K562 (cell line): ENCODE measurements around the gene NR5A1. TPM values are rescaled to one million over a fixed set of nuclear protein-coding genes. Genes with fewer than 3 reads are reported as not detected.
A peak's percentile ranks its signal among the peaks of the same experiment; 100 is the strongest.

Source experiments
- ATAC-seq: fragments of 200-7000 bp; cut with Tn5 transposase; 3 replicates; pipeline ENCODE4 v1.9.1; 2020; ENCODE audit warnings: moderate library complexity
- BruUV-seq: library from RNA; stranded (reverse); fragments of 400-500 nt; replicated peaks from 2 replicates; lab custom pipeline; 2021; lab: Mats Ljungman, UMichigan
- CTCF ChIA-PET: fragments of 300-600 bp; formaldehyde crosslinking; extraction: SDS; loops from one replicate; lab custom pipeline; 2021; ENCODE audit warnings: low intra/inter-chr PET ratio; lab: Yijun Ruan, JAX
- POLR2A ChIA-PET: fragments of 300-600, 350-650 bp; sonication (Branson Sonifier 250); formaldehyde crosslinking; extraction: SDS; loops from one replicate; lab custom pipeline; 2021; ENCODE audit warnings: antibody characterized with exemption, inconsistent platforms; lab: Yijun Ruan, JAX
- DNase-seq, 4 experiments: peaks; one replicate each; pipeline versions ENCODE4 v3.0.0 to v3.0.0-alpha.2; 2011 to 2018; ENCODE audit warnings: low spot score in 3 of 4, mixed read lengths in 3 of 4; ENCODE audit errors: extremely low read depth in 1 of 4
- FAIRE-seq: peaks from 2 replicates; lab custom pipeline; 2011; peaks lifted over from hg19 to GRCh38; lab: Jason Lieb, UNC
- H2AFZ ChIP-seq: 2 replicates; pipeline ENCODE4 v1.6.0; 2011; ENCODE audit warnings: low read depth, low read length, control low read depth, inconsistent platforms
- H3K27ac ChIP-seq: fragments of 200-600 bp; 3 replicates; pipeline ENCODE4 v1.8.0; 2011; ENCODE audit warnings: low read depth, mild to moderate bottlenecking, control low read depth, inconsistent platforms, low read length, moderate library complexity, mixed read lengths; ENCODE audit errors: extremely low read depth
- H3K27me3 ChIP-seq, 2 experiments: fragments of 300-600 bp in 1 of 2; 2 replicates in 1 of 2; 3 replicates in 1 of 2; pipeline versions ENCODE4 v1.6.0 to v1.8.0; 2011; ENCODE audit warnings: inconsistent platforms in 2 of 2, low read length in 2 of 2, mild to moderate bottlenecking in 1 of 2, mixed read lengths in 1 of 2, moderate library complexity in 1 of 2; ENCODE audit not compliant: control insufficient read depth in 2 of 2, insufficient read depth in 2 of 2
- H3K36me3 ChIP-seq: fragments of 300-600 bp; 3 replicates; pipeline ENCODE4 v1.8.0; 2011; ENCODE audit warnings: mild to moderate bottlenecking, low read length, inconsistent platforms; ENCODE audit not compliant: control insufficient read depth, insufficient read depth
- H3K4me1 ChIP-seq, 2 experiments: fragments of 200-600 bp in 1 of 2; replicated peaks in 1 of 2; 2 replicates in 1 of 2; 3 replicates in 1 of 2; pipeline versions ENCODE4 v1.5.1 to v1.8.0; 2011; ENCODE audit warnings: inconsistent platforms in 2 of 2, low read length in 2 of 2, mild to moderate bottlenecking in 1 of 2, mixed read lengths in 1 of 2, moderate library complexity in 1 of 2; ENCODE audit not compliant: control insufficient read depth in 2 of 2, insufficient read depth in 2 of 2
- H3K4me2 ChIP-seq: 2 replicates; pipeline ENCODE4 v1.6.1; 2011; ENCODE audit warnings: low read length, control low read depth, inconsistent platforms, mixed read lengths; ENCODE audit not compliant: insufficient read depth
- H3K4me3 ChIP-seq: fragments of 200-600 bp; sonication (generic), shearing (Covaris generic); 2 replicates; pipeline ENCODE4 v1.5.1; 2016; ENCODE audit warnings: control low read depth, inconsistent platforms
- H3K79me2 ChIP-seq: fragments of 200-600 bp; 3 replicates; pipeline ENCODE4 v1.8.0; 2011; ENCODE audit warnings: low read length, inconsistent platforms; ENCODE audit not compliant: control insufficient read depth, insufficient read depth
- H3K9ac ChIP-seq, 2 experiments: 2 replicates each; pipeline versions ENCODE4 v1.6.0 to v1.6.1; 2011; ENCODE audit warnings: low read depth in 2 of 2, low read length in 2 of 2, control low read depth in 1 of 2, inconsistent platforms in 1 of 2, mild to moderate bottlenecking in 1 of 2, mixed read lengths in 1 of 2; ENCODE audit not compliant: insufficient read depth in 1 of 2
- H3K9me1 ChIP-seq: one replicate; pipeline ENCODE4 v1.6.0; 2011; ENCODE audit warnings: inconsistent platforms, mild to moderate bottlenecking, low read length, moderate library complexity; ENCODE audit not compliant: control insufficient read depth, insufficient read depth
- H3K9me3 ChIP-seq: replicated peaks from 2 replicates; pipeline ENCODE4 v1.5.1; 2011; ENCODE audit warnings: low read depth, low read length, inconsistent platforms; ENCODE audit not compliant: control insufficient read depth, insufficient read depth
- H4K20me1 ChIP-seq: replicated peaks from 2 replicates; pipeline ENCODE4 v1.6.1; 2011; ENCODE audit warnings: low read length, inconsistent platforms, mixed read lengths; ENCODE audit not compliant: control insufficient read depth, insufficient read depth
- RAD21 ChIP-seq, 2 experiments: fragments of 250-450 bp in 1 of 2; fragments of 450-650 bp in 1 of 2; sonication (Bioruptor Pico) in 1 of 2; formaldehyde crosslinking in 1 of 2; IDR thresholded peaks in 1 of 2; conservative IDR thresholded peaks in 1 of 2; 2 replicates each; pipeline versions ENCODE4 v1.4.0 to v1.8.0; 2020 to 2022; ENCODE audit warnings: mild to moderate bottlenecking in 2 of 2, moderate library complexity in 1 of 2
- WGBS: fragments of 100-300 bp; shearing (Covaris generic); methylation state at CpG from one replicate; pipeline ENCODE4 v1.1.6; 2016; ENCODE audit warnings: low coverage, mixed read lengths; ENCODE audit not compliant: insufficient coverage; ENCODE audit errors: missing lambda C conversion rate; 5-methylcytosine and 5-hydroxymethylcytosine counted together
- in situ Hi-C: fragments of 300-500 bp; cut with MboI; formaldehyde crosslinking; loops from 4 replicates; pipeline ENCODE4 v1.15.0; 2018; ENCODE audit warnings: inconsistent platforms, mixed read lengths
- intact Hi-C: fragments of 100-400 bp; cut with micrococcal nuclease; formaldehyde crosslinking; loops from 2 replicates; pipeline ENCODE4 v1.14.2; 2022
- polyA plus RNA-seq, 8 experiments: library from polyadenylated mRNA; depleted of rRNA in 4 of 8; stranded (reverse) in 5 of 8; unstranded in 3 of 8; fragments of >200 nt; fragmentation: Nextera tagmentation in 2 of 8; fragmentation: Illumina TruSeq in 1 of 8; extraction: Ambion mirVana in 2 of 8; extraction: Trizol in 1 of 8; gene quantifications; 2 replicates each; pipeline versions ENCODE4 v1.2.1 to v1.2.3, GENCODE V29; 2011 to 2014; ENCODE audit warnings: inconsistent platforms in 1 of 8, missing spikeins in 1 of 8
- total RNA-seq, 7 experiments: library from RNA; depleted of rRNA in 6 of 7; stranded (reverse); fragments of >200 nt in 6 of 7; fragmentation: Illumina TruSeq in 2 of 7; extraction: Trizol in 2 of 7; gene quantifications; 2 replicates each; pipeline versions ENCODE4 v1.2.1 to v1.2.3, GENCODE V29; 2011 to 2021; ENCODE audit warnings: low replicate concordance in 1 of 7
- TF ChIP-seq, protein P1 (sequence below), 2 experiments: fragments of 450-650 bp in 1 of 2; sonication (generic) in 1 of 2; formaldehyde crosslinking in 1 of 2; IDR thresholded peaks; 2 replicates each; pipeline versions ENCODE4 v1.7.1 to v1.9.0; 2016 to 2022; ENCODE audit warnings: inconsistent platforms in 1 of 2, mild to moderate bottlenecking in 1 of 2, missing genetic modification reagents in 1 of 2
- TF ChIP-seq, protein P2 (sequence below), 3 experiments: IDR thresholded peaks in 2 of 3; conservative IDR thresholded peaks in 1 of 3; 2 replicates each; pipeline ENCODE4 v1.5.1; 2011 to 2012; ENCODE audit warnings: low read length in 3 of 3, mild to moderate bottlenecking in 3 of 3, control low read depth in 2 of 3, improper control_type of control experiment in 1 of 3, inconsistent platforms in 1 of 3, low read depth in 1 of 3, mixed read lengths in 1 of 3, moderate library complexity in 1 of 3; ENCODE audit not compliant: insufficient read depth in 2 of 3

The NR5A1 gene
- total and polyA plus RNA-seq, 9 of the 15 experiments (the other 6 are each of a cell fraction or from before 2014, with no cell fraction given), result 0.11 to 0.32 (median 0.20) TPM; not detected in 6

DNA sequence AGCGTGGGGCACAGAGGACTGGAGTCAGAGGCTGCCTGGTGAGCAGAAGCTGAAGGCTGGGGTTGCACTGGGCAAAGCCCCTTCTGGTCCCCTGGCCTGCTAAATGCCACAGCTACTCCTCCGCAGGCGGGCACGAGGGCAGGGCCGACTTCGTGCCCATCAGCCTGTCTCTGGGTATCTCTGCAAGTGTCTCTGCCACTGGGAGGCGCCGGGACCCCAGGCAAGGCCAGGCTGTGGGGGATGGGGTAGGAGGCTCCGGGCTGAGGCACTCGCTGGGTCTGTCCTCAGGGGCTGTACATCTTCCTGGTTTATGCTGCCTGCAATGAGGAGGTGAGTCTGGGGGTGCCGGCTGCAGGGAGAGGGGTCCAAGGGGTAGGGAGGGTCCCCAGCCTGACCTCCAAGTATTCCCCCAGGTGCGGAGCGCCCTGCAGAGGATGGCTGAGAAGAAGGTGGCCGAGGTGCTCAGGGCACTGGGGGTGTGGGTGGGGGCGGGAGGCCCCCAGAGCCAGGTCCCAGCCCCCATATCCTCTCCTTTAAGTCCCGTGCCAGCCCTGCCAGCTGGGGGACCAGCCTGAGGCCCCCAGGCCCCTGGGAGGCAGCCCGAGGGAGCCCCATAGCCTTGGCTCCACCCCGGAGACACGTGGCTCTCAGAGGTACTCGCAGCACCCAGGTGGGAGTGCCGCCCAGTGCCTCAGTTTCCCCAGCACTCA lies 31.9 kb downstream of the NR5A1 start:
- ChIA-PET CTCF (no interaction called here), POLR2A (interaction anchor here (0.6 to 1.1 kb wide), 4 partner anchors 9 to 78 kb away, joined by 4 read pairs; no protein-coding TSS in a partner anchor)
- no peaks in the 10 kb centered on the region for H3K9me3 ChIP-seq
- TF ChIP-seq RAD21 (CRISPR knock-in tag; conservative IDR thresholded peaks at IDR 0.05 in 1 of 2, IDR thresholded peaks at IDR 0.05 in 1 of 2), result peak in 1 of 2 experiments; percentile 30; a peak in 2 of 4 replicates
- TF ChIP-seq, protein P1, sequence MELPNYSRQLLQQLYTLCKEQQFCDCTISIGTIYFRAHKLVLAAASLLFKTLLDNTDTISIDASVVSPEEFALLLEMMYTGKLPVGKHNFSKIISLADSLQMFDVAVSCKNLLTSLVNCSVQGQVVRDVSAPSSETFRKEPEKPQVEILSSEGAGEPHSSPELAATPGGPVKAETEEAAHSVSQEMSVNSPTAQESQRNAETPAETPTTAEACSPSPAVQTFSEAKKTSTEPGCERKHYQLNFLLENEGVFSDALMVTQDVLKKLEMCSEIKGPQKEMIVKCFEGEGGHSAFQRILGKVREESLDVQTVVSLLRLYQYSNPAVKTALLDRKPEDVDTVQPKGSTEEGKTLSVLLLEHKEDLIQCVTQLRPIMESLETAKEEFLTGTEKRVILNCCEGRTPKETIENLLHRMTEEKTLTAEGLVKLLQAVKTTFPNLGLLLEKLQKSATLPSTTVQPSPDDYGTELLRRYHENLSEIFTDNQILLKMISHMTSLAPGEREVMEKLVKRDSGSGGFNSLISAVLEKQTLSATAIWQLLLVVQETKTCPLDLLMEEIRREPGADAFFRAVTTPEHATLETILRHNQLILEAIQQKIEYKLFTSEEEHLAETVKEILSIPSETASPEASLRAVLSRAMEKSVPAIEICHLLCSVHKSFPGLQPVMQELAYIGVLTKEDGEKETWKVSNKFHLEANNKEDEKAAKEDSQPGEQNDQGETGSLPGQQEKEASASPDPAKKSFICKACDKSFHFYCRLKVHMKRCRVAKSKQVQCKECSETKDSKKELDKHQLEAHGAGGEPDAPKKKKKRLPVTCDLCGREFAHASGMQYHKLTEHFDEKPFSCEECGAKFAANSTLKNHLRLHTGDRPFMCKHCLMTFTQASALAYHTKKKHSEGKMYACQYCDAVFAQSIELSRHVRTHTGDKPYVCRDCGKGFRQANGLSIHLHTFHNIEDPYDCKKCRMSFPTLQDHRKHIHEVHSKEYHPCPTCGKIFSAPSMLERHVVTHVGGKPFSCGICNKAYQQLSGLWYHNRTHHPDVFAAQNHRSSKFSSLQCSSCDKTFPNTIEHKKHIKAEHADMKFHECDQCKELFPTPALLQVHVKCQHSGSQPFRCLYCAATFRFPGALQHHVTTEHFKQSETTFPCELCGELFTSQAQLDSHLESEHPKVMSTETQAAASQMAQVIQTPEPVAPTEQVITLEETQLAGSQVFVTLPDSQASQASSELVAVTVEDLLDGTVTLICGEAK (IDR thresholded peaks at IDR 0.05), result no peak
- TF ChIP-seq, protein P1 (CRISPR knock-in tag; IDR thresholded peaks at IDR 0.05), result no peak
- TF ChIP-seq, protein P2, sequence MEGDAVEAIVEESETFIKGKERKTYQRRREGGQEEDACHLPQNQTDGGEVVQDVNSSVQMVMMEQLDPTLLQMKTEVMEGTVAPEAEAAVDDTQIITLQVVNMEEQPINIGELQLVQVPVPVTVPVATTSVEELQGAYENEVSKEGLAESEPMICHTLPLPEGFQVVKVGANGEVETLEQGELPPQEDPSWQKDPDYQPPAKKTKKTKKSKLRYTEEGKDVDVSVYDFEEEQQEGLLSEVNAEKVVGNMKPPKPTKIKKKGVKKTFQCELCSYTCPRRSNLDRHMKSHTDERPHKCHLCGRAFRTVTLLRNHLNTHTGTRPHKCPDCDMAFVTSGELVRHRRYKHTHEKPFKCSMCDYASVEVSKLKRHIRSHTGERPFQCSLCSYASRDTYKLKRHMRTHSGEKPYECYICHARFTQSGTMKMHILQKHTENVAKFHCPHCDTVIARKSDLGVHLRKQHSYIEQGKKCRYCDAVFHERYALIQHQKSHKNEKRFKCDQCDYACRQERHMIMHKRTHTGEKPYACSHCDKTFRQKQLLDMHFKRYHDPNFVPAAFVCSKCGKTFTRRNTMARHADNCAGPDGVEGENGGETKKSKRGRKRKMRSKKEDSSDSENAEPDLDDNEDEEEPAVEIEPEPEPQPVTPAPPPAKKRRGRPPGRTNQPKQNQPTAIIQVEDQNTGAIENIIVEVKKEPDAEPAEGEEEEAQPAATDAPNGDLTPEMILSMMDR (IDR thresholded peaks at IDR 0.05 in 2 of 3, conservative IDR thresholded peaks at IDR 0.05 in 1 of 3; ENCODE audit: insufficient read depth in 2 of 3, low read depth in 1 of 3, low read length in 3 of 3), result peak in 2 of 3 experiments; percentile 18 to 26; a peak in 1 of 6 replicates
- FAIRE-seq (no peak), ATAC-seq (0 out of 3 replicates have a peak, but pooled peaks have one; percentile 9), DNase-seq (no peak)
- no peak overlapping the region for H3K4me3 ChIP-seq
- H3K27me3 ChIP-seq, result peaks cover 4 to 50% of the 10 kb centered on the region in 2 experiments; a peak in 4 of 5 replicates
- H3K4me1 ChIP-seq, result peaks cover 0 to 44% of the 10 kb centered on the region in 2 experiments; a peak in 3 of 5 replicates
- no TSS peak for BruUV-seq
- intact Hi-C loops, result no loop called here
- H3K9me1 ChIP-seq, result no peaks in the 10 kb centered on the region
- peaks cover 16% of the 10 kb centered on the region for H4K20me1 ChIP-seq
- no peak overlapping the region for H3K9ac ChIP-seq
- H3K79me2 ChIP-seq, result no peaks in the 10 kb centered on the region
- 8% methylated on average over 17 of the region's 21 CpGs for WGBS
- no peak overlapping the region for H2AFZ ChIP-seq
- no peaks in the 10 kb centered on the region for H3K36me3 ChIP-seq
- no peak overlapping the region for H3K4me2 ChIP-seq
- H3K27ac ChIP-seq, result no peak overlapping the region
- in situ Hi-C loops, result no loop called here
